Nephron progenitor cell (in vitro differentiated cells): Measurements from ENCODE around the gene TIGD1.

ENCODE experiments used
- DNase-seq: peaks from one replicate; pipeline ENCODE4 v3.0.0; 2021
- H3K27ac Mint-ChIP-seq: 2 replicates; pipeline ENCODE4 v1.8.0; 2021; ENCODE audit warnings: mild to moderate bottlenecking, moderate library complexity, mixed read lengths
- H3K27me3 Mint-ChIP-seq: 2 replicates; pipeline ENCODE4 v1.8.0; 2021; ENCODE audit warnings: mild to moderate bottlenecking, low read depth, mixed read lengths; ENCODE audit not compliant: poor library complexity
- H3K36me3 Mint-ChIP-seq: 2 replicates; pipeline ENCODE4 v1.8.0; 2021; ENCODE audit warnings: low read depth, mixed read lengths
- H3K4me1 Mint-ChIP-seq: 2 replicates; pipeline ENCODE4 v1.8.0; 2021; ENCODE audit warnings: mixed read lengths
- H3K4me3 Mint-ChIP-seq: 2 replicates; pipeline ENCODE4 v1.8.0; 2021; ENCODE audit warnings: mild to moderate bottlenecking, moderate library complexity, mixed read lengths
- H3K9me3 Mint-ChIP-seq: 2 replicates; pipeline ENCODE4 v1.8.0; 2021; ENCODE audit warnings: mild to moderate bottlenecking, moderate library complexity, mixed read lengths
- TF ChIP-seq, protein P1 (sequence below): fragments of 200-600 bp; sonication (generic); IDR thresholded peaks from 2 replicates; pipeline ENCODE4 v1.5.0; 2021; ENCODE audit warnings: antibody characterized with exemption

Gene TIGD1

GRCh38 chr2:232581725-232582124 lies 31.4 kb upstream of the TIGD1 start:
- no peak overlapping the region for H3K27ac Mint-ChIP-seq
- DNase-seq = no peak
- peaks cover 76% of the 10 kb centered on the region for H3K36me3 Mint-ChIP-seq
- no peak overlapping the region for H3K4me3 Mint-ChIP-seq
- H3K9me3 Mint-ChIP-seq = peaks cover 5% of the 10 kb centered on the region
- TF ChIP-seq, protein P1, sequence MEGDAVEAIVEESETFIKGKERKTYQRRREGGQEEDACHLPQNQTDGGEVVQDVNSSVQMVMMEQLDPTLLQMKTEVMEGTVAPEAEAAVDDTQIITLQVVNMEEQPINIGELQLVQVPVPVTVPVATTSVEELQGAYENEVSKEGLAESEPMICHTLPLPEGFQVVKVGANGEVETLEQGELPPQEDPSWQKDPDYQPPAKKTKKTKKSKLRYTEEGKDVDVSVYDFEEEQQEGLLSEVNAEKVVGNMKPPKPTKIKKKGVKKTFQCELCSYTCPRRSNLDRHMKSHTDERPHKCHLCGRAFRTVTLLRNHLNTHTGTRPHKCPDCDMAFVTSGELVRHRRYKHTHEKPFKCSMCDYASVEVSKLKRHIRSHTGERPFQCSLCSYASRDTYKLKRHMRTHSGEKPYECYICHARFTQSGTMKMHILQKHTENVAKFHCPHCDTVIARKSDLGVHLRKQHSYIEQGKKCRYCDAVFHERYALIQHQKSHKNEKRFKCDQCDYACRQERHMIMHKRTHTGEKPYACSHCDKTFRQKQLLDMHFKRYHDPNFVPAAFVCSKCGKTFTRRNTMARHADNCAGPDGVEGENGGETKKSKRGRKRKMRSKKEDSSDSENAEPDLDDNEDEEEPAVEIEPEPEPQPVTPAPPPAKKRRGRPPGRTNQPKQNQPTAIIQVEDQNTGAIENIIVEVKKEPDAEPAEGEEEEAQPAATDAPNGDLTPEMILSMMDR = no peak
- H3K4me1 Mint-ChIP-seq = no peaks in the 10 kb centered on the region
- H3K27me3 Mint-ChIP-seq = no peaks in the 10 kb centered on the region

DNA sequence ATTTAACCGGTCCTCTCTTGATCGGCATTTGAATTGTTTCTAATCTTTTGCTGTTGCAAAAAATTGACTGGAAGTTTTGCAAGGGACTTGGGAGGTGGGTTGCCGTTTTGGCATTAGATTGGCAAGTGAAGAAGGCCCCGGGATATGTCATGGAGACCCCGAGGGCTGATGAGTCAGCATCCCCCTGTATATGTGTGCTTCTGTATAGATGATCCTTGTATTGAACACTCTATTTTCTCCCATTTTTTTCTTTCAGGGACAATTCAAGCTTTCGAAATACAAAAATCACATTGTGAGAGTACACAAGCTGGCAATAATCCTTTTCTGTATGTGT lies 30.3 kb upstream of the TIGD1 start:
- H3K9me3 Mint-ChIP-seq = peaks cover 5% of the 10 kb centered on the region
- no peak for DNase-seq
- no peaks in the 10 kb centered on the region for H3K4me1 Mint-ChIP-seq
- H3K27me3 Mint-ChIP-seq = no peaks in the 10 kb centered on the region
- H3K36me3 Mint-ChIP-seq = peaks cover 85% of the 10 kb centered on the region
- no peak overlapping the region for H3K4me3 Mint-ChIP-seq
- TF ChIP-seq, protein P1 = no peak
- no peak overlapping the region for H3K27ac Mint-ChIP-seq

- Mint-ChIP-seq H3K9me3 (no peaks in the 10 kb centered on the region), H3K27me3 (no peaks in the 10 kb centered on the region), H3K4me3 (no peak overlapping the region), H3K4me1 (peaks cover 9% of the 10 kb centered on the region), H3K36me3 (peaks cover 87% of the 10 kb centered on the region), H3K27ac (peak overlapping the region; percentile 15)
- TF ChIP-seq, protein P1 = no peak
- DNase-seq = no peak
Observed at GRCh38 chr2:232578626-232579025, 28.3 kb upstream of the TIGD1 start.

DNA sequence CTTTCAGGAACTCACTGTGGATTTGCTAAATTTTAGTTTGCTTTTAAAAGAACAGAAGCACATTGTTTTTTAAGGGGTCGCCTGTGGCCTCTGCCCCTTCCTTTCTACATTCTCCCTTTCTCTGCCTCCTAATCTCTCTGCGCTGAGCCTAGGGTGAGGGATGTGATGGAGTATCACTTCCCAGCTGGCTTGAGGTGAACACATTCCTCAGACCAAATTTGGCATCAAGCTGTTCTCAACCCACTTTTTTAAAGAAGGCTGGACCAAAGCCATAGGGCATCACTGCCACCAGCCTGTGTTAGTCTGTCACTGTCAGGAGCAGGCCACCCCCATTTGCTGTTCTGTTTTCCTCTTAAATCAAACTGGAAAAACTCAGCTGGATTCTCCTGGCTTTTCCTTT lies 27.5 kb upstream of the TIGD1 start:
- TF ChIP-seq, protein P1 = no peak
- Mint-ChIP-seq H3K36me3 (peaks cover 81% of the 10 kb centered on the region), H3K27me3 (no peaks in the 10 kb centered on the region), H3K27ac (no peak overlapping the region), H3K4me1 (peaks cover 11% of the 10 kb centered on the region), H3K9me3 (no peaks in the 10 kb centered on the region), H3K4me3 (no peak overlapping the region)
- no peak for DNase-seq

DNA sequence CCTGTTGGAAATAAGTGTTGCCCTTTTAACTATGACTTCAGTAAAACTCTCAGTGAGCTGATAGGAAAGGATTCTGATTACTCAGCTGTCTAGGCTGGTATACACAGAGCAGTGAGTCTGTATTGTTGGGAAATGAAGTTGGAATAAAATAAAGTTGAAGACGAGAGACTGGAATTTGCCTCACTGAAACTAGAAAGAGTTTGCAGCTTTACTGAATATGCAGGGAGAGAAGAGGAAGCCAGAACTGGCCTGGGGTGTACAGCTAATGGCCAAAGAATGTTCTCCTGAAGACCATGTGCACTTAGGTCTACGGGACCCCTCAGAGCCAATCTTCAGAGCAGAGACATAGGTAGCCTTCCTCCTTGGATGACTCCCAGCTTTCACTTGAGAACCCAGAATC lies 26.6 kb upstream of the TIGD1 start:
- no peaks in the 10 kb centered on the region for H3K9me3 Mint-ChIP-seq
- TF ChIP-seq, protein P1 = no peak
- H3K4me3 Mint-ChIP-seq = no peak overlapping the region
- peaks cover 74% of the 10 kb centered on the region for H3K36me3 Mint-ChIP-seq
- no peak for DNase-seq
- H3K4me1 Mint-ChIP-seq = peaks cover 11% of the 10 kb centered on the region
- peak overlapping the region; percentile 12 for H3K27ac Mint-ChIP-seq
- H3K27me3 Mint-ChIP-seq = no peaks in the 10 kb centered on the region

DNA sequence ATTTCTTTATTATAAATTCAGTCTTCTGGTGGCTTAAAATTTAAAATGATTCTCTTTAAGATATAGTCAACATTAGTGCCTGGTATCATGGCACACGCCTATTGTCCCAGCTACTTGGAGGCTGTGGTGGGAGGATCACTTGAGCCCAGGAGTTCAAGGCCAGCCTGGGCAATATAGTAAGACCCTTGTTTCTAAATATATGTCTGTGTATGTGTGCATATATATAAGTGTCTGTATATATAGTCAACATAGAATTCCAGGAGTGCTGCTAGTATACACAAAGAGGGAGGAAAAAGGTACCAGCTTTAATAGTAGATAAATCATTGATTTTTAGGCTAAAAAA lies 25.0 kb upstream of the TIGD1 start:
- H3K4me3 Mint-ChIP-seq = no peak overlapping the region
- H3K27ac Mint-ChIP-seq = no peak overlapping the region
- H3K27me3 Mint-ChIP-seq = no peaks in the 10 kb centered on the region
- TF ChIP-seq, protein P1 = no peak
- peaks cover 72% of the 10 kb centered on the region for H3K36me3 Mint-ChIP-seq
- DNase-seq = no peak
- peaks cover 11% of the 10 kb centered on the region for H3K4me1 Mint-ChIP-seq
- no peaks in the 10 kb centered on the region for H3K9me3 Mint-ChIP-seq
